Peyer's patch (tissue), 4 donors: ENCODE results near the gene PLCH1. TPM values are rescaled to one million over a fixed set of nuclear protein-coding genes. Genes with fewer than 3 reads are reported as not detected.

Experiments
- DNase-seq, 3 donors: peaks; one replicate each; pipeline ENCODE4 v3.0.0-alpha.2; 2017 to 2019
- H3K27ac ChIP-seq, 4 donors: fragments of 200-600 bp; sonication (generic); one replicate each; pipeline ENCODE4 v1.5.1; 2016 to 2019
- H3K27me3 ChIP-seq, 2 donors: fragments of 200-600 bp; sonication (generic); one replicate each; pipeline ENCODE4 v1.5.1; 2019
- H3K36me3 ChIP-seq, 3 donors: fragments of 200-600 bp; sonication (generic); one replicate each; pipeline ENCODE4 v1.5.1; 2016 to 2019
- H3K4me1 ChIP-seq, 4 donors: fragments of 200-600 bp; sonication (generic); one replicate each; pipeline ENCODE4 v1.5.1; 2016 to 2019
- H3K4me3 ChIP-seq, 4 donors: fragments of 200-600 bp; sonication (generic); 1 replicate in 3 of 4; 2 replicates in 1 of 4; pipeline ENCODE4 v1.5.1; 2016 to 2019; ENCODE audit warnings: mild to moderate bottlenecking in 1 of 4
- H3K9me3 ChIP-seq, 4 donors: fragments of 200-600 bp; sonication (generic); one replicate each; pipeline ENCODE4 v1.5.1; 2016 to 2019; ENCODE audit warnings: mild to moderate bottlenecking in 1 of 4
- CTCF ChIP-seq, 6 experiments: fragments of 450-650 bp in 4 of 6; fragments of 200-600 bp in 2 of 6; sonication (generic) in 1 of 6; IDR thresholded peaks; one replicate each; pipeline ENCODE4 v1.5.1; 2017 to 2019; ENCODE audit warnings: antibody characterized with exemption in 6 of 6, mild to moderate bottlenecking in 3 of 6, moderate library complexity in 1 of 6
- POLR2A ChIP-seq, 2 donors: fragments of 450-650 bp; IDR thresholded peaks; one replicate each; pipeline ENCODE4 v1.5.1; 2017; ENCODE audit warnings: antibody characterized with exemption in 2 of 2, mild to moderate bottlenecking in 2 of 2, moderate library complexity in 2 of 2
- total RNA-seq, 4 donors: library from RNA; depleted of rRNA; stranded (reverse); fragments of >200 nt; gene quantifications; one replicate each; pipeline ENCODE4 v1.1.0, GENCODE V29; 2016

Gene PLCH1
- total RNA-seq, 4 donors from 2014 or later = 8.3 to 19.1 (median 12.7) TPM

- Histone ChIP-seq H3K36me3 (no peaks in the 10 kb centered on the region), H3K4me1 (no peaks in the 10 kb centered on the region), H3K9me3 (no peaks in the 10 kb centered on the region), H3K27me3 (no peaks in the 10 kb centered on the region), H3K27ac (no peak overlapping the region), H3K4me3 (no peak overlapping the region)
- no peak for DNase-seq
- TF ChIP-seq POLR2A (IDR thresholded peaks at IDR 0.05) = no peak
- no peak for TF ChIP-seq CTCF (IDR thresholded peaks at IDR 0.05)
These were observed 356.5 kb downstream of the PLCH1 start for GRCh38 chr3:155388417-155388816.

GRCh38 chr3:155387571-155387970, 357.3 kb downstream of the PLCH1 start:
- no peaks in the 10 kb centered on the region for H3K9me3 ChIP-seq
- no peak overlapping the region for H3K4me3 ChIP-seq
- TF ChIP-seq POLR2A (IDR thresholded peaks at IDR 0.05) = no peak
- no peak for TF ChIP-seq CTCF (IDR thresholded peaks at IDR 0.05)
- H3K27me3 ChIP-seq = no peaks in the 10 kb centered on the region
- H3K27ac ChIP-seq = no peak overlapping the region
- DNase-seq = no peak
- H3K36me3 ChIP-seq = no peaks in the 10 kb centered on the region
- H3K4me1 ChIP-seq = no peaks in the 10 kb centered on the region

GRCh38 chr3:155386919-155387318, 358.0 kb downstream of the PLCH1 start:
- Histone ChIP-seq H3K36me3 (no peaks in the 10 kb centered on the region), H3K4me1 (no peaks in the 10 kb centered on the region), H3K27me3 (no peaks in the 10 kb centered on the region), H3K4me3 (no peak overlapping the region), H3K27ac (no peak overlapping the region), H3K9me3 (no peaks in the 10 kb centered on the region)
- TF ChIP-seq POLR2A (IDR thresholded peaks at IDR 0.05) (no peak), CTCF (IDR thresholded peaks at IDR 0.05) (no peak)
- DNase-seq = no peak

GRCh38 chr3:155385896-155386625, 358.8 kb downstream of the PLCH1 start:
- H3K27me3 ChIP-seq = no peaks in the 10 kb centered on the region

GRCh38 chr3:155382396-155383042, 362.4 kb downstream of the PLCH1 start:
- Histone ChIP-seq H3K27me3 (no peaks in the 10 kb centered on the region), H3K4me1 (no peaks in the 10 kb centered on the region), H3K9me3 (no peaks in the 10 kb centered on the region), H3K36me3 (no peaks in the 10 kb centered on the region), H3K4me3 (no peak overlapping the region), H3K27ac (no peak overlapping the region)
- peak; percentile 17 to 86 (median 82) for DNase-seq
- TF ChIP-seq CTCF (IDR thresholded peaks at IDR 0.05) = peak in 4 of 6 experiments; percentile 45 to 82 (median 74)
- no peak for TF ChIP-seq POLR2A (IDR thresholded peaks at IDR 0.05)

More at GRCh38 chr3:155385896-155386625, 358.8 kb downstream of the PLCH1 start:
- no peak for DNase-seq
- Histone ChIP-seq H3K9me3 (no peaks in the 10 kb centered on the region), H3K27ac (no peak overlapping the region), H3K36me3 (no peaks in the 10 kb centered on the region), H3K4me1 (no peaks in the 10 kb centered on the region), H3K4me3 (no peak overlapping the region)
- TF ChIP-seq POLR2A (IDR thresholded peaks at IDR 0.05) (no peak), CTCF (IDR thresholded peaks at IDR 0.05) (no peak)
